HepG2 (cell line): Measurements from ENCODE around the gene KIAA0825. TPM values are rescaled to one million over a fixed set of nuclear protein-coding genes. Genes with fewer than 3 reads are reported as not detected.

Source experiments
- ATAC-seq: fragments of 200-7000 bp; cut with Tn5 transposase; 3 replicates; pipeline ENCODE4 v1.9.1; 2020; ENCODE audit warnings: mild to moderate bottlenecking, moderate library complexity
- BruUV-seq: library from RNA; stranded (reverse); fragments of 400-500 nt; replicated peaks from 2 replicates; lab custom pipeline; 2021; lab: Mats Ljungman, UMichigan
- CTCF ChIA-PET: fragments of 300-600 bp; formaldehyde crosslinking; extraction: SDS; loops from one replicate; lab custom pipeline; 2021; ENCODE audit warnings: low total read pairs, inconsistent platforms, low intra/inter-chr PET ratio; lab: Yijun Ruan, JAX
- POLR2A ChIA-PET: fragments of 350-600 bp; sonication (Branson Sonifier 250); formaldehyde crosslinking; loops from one replicate; lab custom pipeline; 2020; ENCODE audit warnings: antibody characterized with exemption, inconsistent platforms; lab: Yijun Ruan, JAX
- DNase-seq: peaks from one replicate; pipeline ENCODE4 v3.0.0-alpha.2; 2015; ENCODE audit warnings: low spot score
- FAIRE-seq: peaks from 3 replicates; lab custom pipeline; 2011; peaks lifted over from hg19 to GRCh38; lab: Jason Lieb, UNC
- H2AFZ ChIP-seq: one replicate; pipeline ENCODE4 v1.6.1; 2011; ENCODE audit warnings: low read length, inconsistent platforms
- H3K27ac ChIP-seq: fragments of 300-600 bp; 3 replicates; pipeline ENCODE4 v1.8.0; 2011; ENCODE audit warnings: mixed run types, mild to moderate bottlenecking, mixed read lengths, low read length, inconsistent platforms; ENCODE audit not compliant: insufficient read depth; ENCODE audit errors: extremely low read length
- H3K27me3 ChIP-seq, 2 experiments: fragments of 200-600 bp in 1 of 2; 2 replicates in 1 of 2; 3 replicates in 1 of 2; pipeline versions ENCODE4 v1.6.0 to v1.8.0; 2011; ENCODE audit warnings: low read length in 2 of 2, mild to moderate bottlenecking in 2 of 2, moderate library complexity in 2 of 2, inconsistent platforms in 1 of 2; ENCODE audit not compliant: insufficient read depth in 2 of 2, control insufficient read depth in 1 of 2
- H3K36me3 ChIP-seq, 2 experiments: fragments of 200-600 bp in 1 of 2; replicated peaks in 1 of 2; 2 replicates in 1 of 2; 3 replicates in 1 of 2; pipeline versions ENCODE4 v1.5.1 to v1.8.0; 2011; ENCODE audit warnings: low read length in 2 of 2, inconsistent platforms in 1 of 2; ENCODE audit not compliant: insufficient read depth in 2 of 2, control insufficient read depth in 1 of 2
- H3K4me1 ChIP-seq: 2 replicates; pipeline ENCODE4 v1.5.1; 2012; ENCODE audit warnings: low read length, inconsistent platforms; ENCODE audit not compliant: insufficient read depth
- H3K4me2 ChIP-seq: 2 replicates; pipeline ENCODE4 v1.6.0; 2011; ENCODE audit warnings: low read depth, low read length, inconsistent platforms
- H3K4me3 ChIP-seq, 3 experiments: fragments of 200-600 bp in 1 of 3; sonication (generic), shearing (Covaris generic) in 1 of 3; replicated peaks in 1 of 3; 2 replicates each; pipeline ENCODE4 v1.5.1; 2011 to 2016; ENCODE audit warnings: low read length in 3 of 3, inconsistent platforms in 2 of 3, low read depth in 2 of 3, mild to moderate bottlenecking in 2 of 3, control low read depth in 1 of 3, mixed read lengths in 1 of 3; ENCODE audit not compliant: insufficient read depth in 1 of 3
- H3K79me2 ChIP-seq: one replicate; pipeline ENCODE4 v1.6.1; 2011; ENCODE audit warnings: low read length, inconsistent platforms; ENCODE audit not compliant: insufficient read depth
- H3K9ac ChIP-seq: 2 replicates; pipeline ENCODE4 v1.6.0; 2011; ENCODE audit warnings: mild to moderate bottlenecking, low read depth, low read length, inconsistent platforms; ENCODE audit not compliant: insufficient read depth
- H3K9me3 ChIP-seq: 2 replicates; pipeline ENCODE4 v1.5.1; 2012; ENCODE audit warnings: mild to moderate bottlenecking, low read length
- H4K20me1 ChIP-seq: 2 replicates; pipeline ENCODE4 v1.6.0; 2011; ENCODE audit warnings: inconsistent platforms, mild to moderate bottlenecking, low read length, moderate library complexity; ENCODE audit not compliant: insufficient read depth
- CEBPB ChIP-seq: IDR thresholded peaks from 2 replicates; pipeline ENCODE4 v1.6.1; 2011; ENCODE audit warnings: low read depth, low read length, improper control_type of control experiment, borderline replicate concordance
- KDM6A ChIP-seq: IDR thresholded peaks from 2 replicates; pipeline ENCODE4 v1.6.1; 2016; ENCODE audit warnings: low read depth
- SRSF4 ChIP-seq: fragments of 200-400 bp; formaldehyde crosslinking; IDR thresholded peaks from one replicate; pipeline ENCODE4 v1.6.1; 2018; ENCODE audit warnings: mild to moderate bottlenecking, low read depth, low read length, moderate library complexity; ENCODE audit not compliant: poor library complexity, severe bottlenecking
- ZSCAN30 ChIP-seq: sonication (generic); formaldehyde crosslinking; IDR thresholded peaks from 2 replicates; pipeline ENCODE4 v1.5.0; 2020; ENCODE audit warnings: mild to moderate bottlenecking, missing genetic modification reagents
- WGBS: methylation state at CpG from one replicate; pipeline ENCODE4 v1.1.6; 2017; ENCODE audit warnings: low lambda C conversion rate; 5-methylcytosine and 5-hydroxymethylcytosine counted together
- in situ Hi-C: cut with HindIII; loops from 2 replicates; pipeline ENCODE4 v1.10.0; 2017; ENCODE audit warnings: low pct_unique_long_range_greater_than_20kb; ENCODE audit not compliant: extremely low pct_ligation_motif_present
- intact Hi-C: fragments of 100-400 bp; cut with micrococcal nuclease; formaldehyde crosslinking; loops from one replicate; pipeline ENCODE4 v1.10.0; 2022; ENCODE audit not compliant: unreplicated experiment
- polyA plus RNA-seq, 8 experiments: library from polyadenylated mRNA; depleted of rRNA in 3 of 8; stranded (reverse) in 7 of 8; unstranded in 1 of 8; fragments of >200 nt; fragmentation: Illumina TruSeq in 4 of 8; extraction: Trizol in 4 of 8; gene quantifications; 2 replicates each; pipeline versions ENCODE4 v1.2.1 to v1.2.3, GENCODE V29; 2011 to 2016; ENCODE audit warnings: low read depth in 4 of 8, missing spikeins in 1 of 8, mixed read lengths in 1 of 8; ENCODE audit not compliant: insufficient read depth in 1 of 8
- total RNA-seq, 5 experiments: library from RNA; depleted of rRNA; stranded (reverse); fragments of >200 nt; fragmentation: Illumina TruSeq; extraction: Trizol; gene quantifications; 2 replicates each; pipeline ENCODE4 v1.2.3, GENCODE V29; 2016; ENCODE audit warnings: low read depth in 1 of 5
- TF ChIP-seq, protein P1 (sequence below): sonication (generic); formaldehyde crosslinking; IDR thresholded peaks from 2 replicates; pipeline ENCODE4 v1.5.0; 2020; ENCODE audit warnings: mild to moderate bottlenecking, missing genetic modification reagents

KIAA0825 gene
- total and polyA plus RNA-seq, 2 of the 13 experiments (the other 11 are each of a cell fraction or from before 2014, with no cell fraction given): 0.05 to 0.51 TPM

DNA sequence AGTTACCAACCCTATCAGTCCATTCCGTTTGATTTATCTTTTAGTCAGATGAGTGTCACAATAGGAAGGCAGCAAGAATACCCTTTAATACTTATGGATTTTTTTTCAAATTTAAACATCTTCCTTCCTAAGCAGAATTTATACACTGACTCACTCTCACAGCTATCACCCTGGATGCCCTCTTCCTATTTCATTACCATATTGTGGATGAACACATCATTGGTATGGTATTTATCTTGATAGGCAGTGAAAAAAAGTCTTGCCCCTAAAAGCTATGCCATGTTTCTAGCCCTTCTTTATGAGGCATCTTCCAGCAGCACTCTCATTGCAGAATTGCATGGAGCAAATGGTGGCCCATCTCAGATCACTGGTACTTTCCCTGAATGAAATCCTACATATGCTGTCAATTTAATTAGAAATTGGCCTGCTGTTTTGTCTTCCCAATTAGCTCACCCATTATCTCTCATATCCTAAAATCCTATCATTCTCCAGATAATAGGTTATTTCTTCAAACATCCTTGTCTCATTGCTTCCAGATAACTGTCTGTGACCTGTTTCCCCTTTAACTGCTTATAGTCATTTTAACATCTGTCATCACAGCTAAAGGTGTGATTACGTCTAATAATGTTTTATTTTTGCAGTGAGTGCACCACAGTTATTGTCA lies 443.5 kb downstream of the KIAA0825 start:
- Histone ChIP-seq H4K20me1 (no peaks in the 10 kb centered on the region), H3K4me1 (no peaks in the 10 kb centered on the region), H3K4me2 (no peak overlapping the region), H3K4me3 (no peak overlapping the region), H2AFZ (no peak overlapping the region)
- no TSS peak for BruUV-seq
- no peak for FAIRE-seq
- DNase-seq: no peak
- intact Hi-C loops: no loop called here
- in situ Hi-C loops: no loop called here
- TF ChIP-seq, protein P1, sequence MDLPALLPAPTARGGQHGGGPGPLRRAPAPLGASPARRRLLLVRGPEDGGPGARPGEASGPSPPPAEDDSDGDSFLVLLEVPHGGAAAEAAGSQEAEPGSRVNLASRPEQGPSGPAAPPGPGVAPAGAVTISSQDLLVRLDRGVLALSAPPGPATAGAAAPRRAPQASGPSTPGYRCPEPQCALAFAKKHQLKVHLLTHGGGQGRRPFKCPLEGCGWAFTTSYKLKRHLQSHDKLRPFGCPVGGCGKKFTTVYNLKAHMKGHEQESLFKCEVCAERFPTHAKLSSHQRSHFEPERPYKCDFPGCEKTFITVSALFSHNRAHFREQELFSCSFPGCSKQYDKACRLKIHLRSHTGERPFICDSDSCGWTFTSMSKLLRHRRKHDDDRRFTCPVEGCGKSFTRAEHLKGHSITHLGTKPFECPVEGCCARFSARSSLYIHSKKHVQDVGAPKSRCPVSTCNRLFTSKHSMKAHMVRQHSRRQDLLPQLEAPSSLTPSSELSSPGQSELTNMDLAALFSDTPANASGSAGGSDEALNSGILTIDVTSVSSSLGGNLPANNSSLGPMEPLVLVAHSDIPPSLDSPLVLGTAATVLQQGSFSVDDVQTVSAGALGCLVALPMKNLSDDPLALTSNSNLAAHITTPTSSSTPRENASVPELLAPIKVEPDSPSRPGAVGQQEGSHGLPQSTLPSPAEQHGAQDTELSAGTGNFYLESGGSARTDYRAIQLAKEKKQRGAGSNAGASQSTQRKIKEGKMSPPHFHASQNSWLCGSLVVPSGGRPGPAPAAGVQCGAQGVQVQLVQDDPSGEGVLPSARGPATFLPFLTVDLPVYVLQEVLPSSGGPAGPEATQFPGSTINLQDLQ: no peak
- TF ChIP-seq, all 625 proteins: peak for 0
- WGBS: 3% methylated on average over 2 of the region's 2 CpGs
- CTCF ChIA-PET: no interaction called here
- no peak for ATAC-seq
- POLR2A ChIA-PET: no interaction called here
- Histone ChIP-seq H3K27ac (no peak overlapping the region), H3K27me3 (no peaks in the 10 kb centered on the region), H3K36me3 (no peaks in the 10 kb centered on the region), H3K79me2 (no peaks in the 10 kb centered on the region), H3K9ac (no peak overlapping the region), H3K9me3 (no peaks in the 10 kb centered on the region)

DNA sequence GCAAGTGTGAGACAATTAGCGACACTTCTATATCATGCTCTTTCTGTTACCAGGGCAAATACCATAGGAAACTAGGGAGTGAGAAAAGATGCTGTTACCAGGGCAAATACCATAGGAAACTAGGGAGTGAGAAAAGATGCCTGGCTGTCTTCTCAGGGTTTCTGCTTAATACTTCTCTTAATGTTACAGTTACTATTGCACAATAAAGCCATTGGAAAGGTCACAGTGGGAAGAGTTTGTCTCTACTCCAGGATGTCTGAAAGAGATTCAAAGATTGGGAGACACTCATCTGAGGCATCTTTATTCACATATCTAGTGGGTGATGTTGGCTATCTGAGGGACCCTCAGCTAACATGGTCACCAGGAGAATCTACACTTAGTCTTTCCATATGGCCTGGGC lies 445.3 kb downstream of the KIAA0825 start:
- no peak for ATAC-seq
- no peak overlapping the region for H2AFZ ChIP-seq
- intact Hi-C loops: no loop called here
- ChIA-PET POLR2A (no interaction called here), CTCF (no interaction called here)
- no peak overlapping the region for H3K4me3 ChIP-seq
- no TSS peak for BruUV-seq
- H3K27ac ChIP-seq: no peak overlapping the region
- no peaks in the 10 kb centered on the region for H3K27me3 ChIP-seq
- H4K20me1 ChIP-seq: no peaks in the 10 kb centered on the region
- H3K36me3 ChIP-seq: no peaks in the 10 kb centered on the region
- in situ Hi-C loops: no loop called here
- no peak overlapping the region for H3K9ac ChIP-seq
- TF ChIP-seq ZSCAN30 (CRISPR knock-in tag) (no peak), KDM6A (CRISPR knock-in tag) (no peak), SRSF4 (no peak), CEBPB (peak; percentile 64; the same call in 1 of the 2 replicates)
- no peaks in the 10 kb centered on the region for H3K9me3 ChIP-seq
- DNase-seq: no peak
- no peak for FAIRE-seq
- no peaks in the 10 kb centered on the region for H3K79me2 ChIP-seq
- WGBS: 0% methylated on average over 1 of the region's 1 CpG
- H3K4me2 ChIP-seq: no peak overlapping the region
- no peaks in the 10 kb centered on the region for H3K4me1 ChIP-seq
